HepG2 (cell line): ENCODE data around the gene R3HDM1. TPM values are rescaled to one million over a fixed set of nuclear protein-coding genes. Genes with fewer than 3 reads are reported as not detected.

Experiments
- CBX2 ChIP-seq, 2 experiments: fragments of 200-600 bp in 1 of 2; sonication (generic); formaldehyde crosslinking in 1 of 2; IDR thresholded peaks; 2 replicates each; pipeline versions ENCODE4 v1.7.0 to v1.8.1; 2018 to 2022; ENCODE audit warnings: low read depth in 2 of 2, low read length in 1 of 2, mild to moderate bottlenecking in 1 of 2, missing genetic modification reagents in 1 of 2
- EED ChIP-seq: sonication (generic); formaldehyde crosslinking; IDR thresholded peaks from 2 replicates; pipeline ENCODE4 v1.5.0; 2020; ENCODE audit warnings: mild to moderate bottlenecking, missing genetic modification reagents
- FLYWCH1 ChIP-seq: sonication (generic); formaldehyde crosslinking; IDR thresholded peaks from 2 replicates; pipeline ENCODE4 v1.8.1; 2023; ENCODE audit warnings: mild to moderate bottlenecking, missing genetic modification reagents
- IKZF4 ChIP-seq: sonication (generic); formaldehyde crosslinking; IDR thresholded peaks from 2 replicates; pipeline ENCODE4 v1.5.1; 2020; ENCODE audit warnings: borderline replicate concordance, mild to moderate bottlenecking, low read depth, missing genetic modification reagents; ENCODE audit errors: not compliant biosample characterization
- KLF6 ChIP-seq: IDR thresholded peaks from 2 replicates; pipeline ENCODE4 v1.8.0; 2016; ENCODE audit warnings: missing biosample characterization, missing genetic modification reagents
- NR2F2 ChIP-seq: IDR thresholded peaks from 2 replicates; pipeline ENCODE4 v1.6.1; 2012; ENCODE audit warnings: low read depth, inconsistent platforms, borderline replicate concordance
- POGK ChIP-seq: sonication (generic); formaldehyde crosslinking; conservative IDR thresholded peaks from 2 replicates; pipeline ENCODE4 v1.8.0; 2022; ENCODE audit warnings: mild to moderate bottlenecking, moderate library complexity, missing genetic modification reagents
- TRAFD1 ChIP-seq: sonication (generic); formaldehyde crosslinking; IDR thresholded peaks from 2 replicates; pipeline ENCODE4 v1.5.1; 2020; ENCODE audit warnings: missing genetic modification reagents, mild to moderate bottlenecking, borderline replicate concordance
- ZNF350 ChIP-seq: sonication (generic); formaldehyde crosslinking; IDR thresholded peaks from 2 replicates; pipeline ENCODE4 v1.4.0; 2020; ENCODE audit warnings: mild to moderate bottlenecking, low read depth, missing genetic modification reagents, borderline replicate concordance
- ZNF484 ChIP-seq: sonication (generic); formaldehyde crosslinking; IDR thresholded peaks from 2 replicates; pipeline ENCODE4 v1.5.1; 2020; ENCODE audit warnings: mild to moderate bottlenecking, low read depth, missing genetic modification reagents, borderline replicate concordance
- ZNF549 ChIP-seq: sonication (generic); formaldehyde crosslinking; IDR thresholded peaks from 2 replicates; pipeline ENCODE4 v1.5.0; 2020; ENCODE audit warnings: missing genetic modification reagents
- ZNF572 ChIP-seq: sonication (generic); formaldehyde crosslinking; IDR thresholded peaks from 2 replicates; pipeline ENCODE4 v1.5.1; 2020; ENCODE audit warnings: mild to moderate bottlenecking, missing genetic modification reagents
- ZNF7 ChIP-seq: IDR thresholded peaks from 2 replicates; pipeline ENCODE4 v1.6.1; 2016; ENCODE audit warnings: missing biosample characterization, missing genetic modification reagents
- ZNF780A ChIP-seq: sonication (generic); formaldehyde crosslinking; IDR thresholded peaks from 2 replicates; pipeline ENCODE4 v1.8.0; 2022; ENCODE audit warnings: mild to moderate bottlenecking, missing genetic modification reagents, moderate library complexity
- ZNF878 ChIP-seq: sonication (generic); formaldehyde crosslinking; IDR thresholded peaks from 2 replicates; pipeline ENCODE4 v1.8.1; 2023; ENCODE audit warnings: mild to moderate bottlenecking, missing genetic modification reagents, moderate library complexity
- polyA plus RNA-seq, 8 experiments: library from polyadenylated mRNA; depleted of rRNA in 3 of 8; stranded (reverse) in 7 of 8; unstranded in 1 of 8; fragments of >200 nt; fragmentation: Illumina TruSeq in 4 of 8; extraction: Trizol in 4 of 8; gene quantifications; 2 replicates each; pipeline versions ENCODE4 v1.2.1 to v1.2.3, GENCODE V29; 2011 to 2016; ENCODE audit warnings: low read depth in 4 of 8, missing spikeins in 1 of 8, mixed read lengths in 1 of 8; ENCODE audit not compliant: insufficient read depth in 1 of 8
- total RNA-seq, 5 experiments: library from RNA; depleted of rRNA; stranded (reverse); fragments of >200 nt; fragmentation: Illumina TruSeq; extraction: Trizol; gene quantifications; 2 replicates each; pipeline ENCODE4 v1.2.3, GENCODE V29; 2016; ENCODE audit warnings: low read depth in 1 of 5
- TF ChIP-seq, protein P1 (sequence below): sonication (generic); formaldehyde crosslinking; IDR thresholded peaks from 2 replicates; pipeline ENCODE4 v1.4.0; 2020; ENCODE audit warnings: missing genetic modification reagents
- TF ChIP-seq, protein P2 (sequence below), 2 experiments: sonication (generic) in 1 of 2; formaldehyde crosslinking in 1 of 2; IDR thresholded peaks; 2 replicates each; pipeline versions ENCODE4 v1.4.0 to v1.6.1; 2016 to 2020; ENCODE audit warnings: borderline replicate concordance in 1 of 2, low read depth in 1 of 2, mild to moderate bottlenecking in 1 of 2, missing genetic modification reagents in 1 of 2

R3HDM1 gene
- total and polyA plus RNA-seq, 2 of the 13 experiments (the other 11 are each of a cell fraction or from before 2014, with no cell fraction given) = 15.7 to 54.3 TPM

DNA sequence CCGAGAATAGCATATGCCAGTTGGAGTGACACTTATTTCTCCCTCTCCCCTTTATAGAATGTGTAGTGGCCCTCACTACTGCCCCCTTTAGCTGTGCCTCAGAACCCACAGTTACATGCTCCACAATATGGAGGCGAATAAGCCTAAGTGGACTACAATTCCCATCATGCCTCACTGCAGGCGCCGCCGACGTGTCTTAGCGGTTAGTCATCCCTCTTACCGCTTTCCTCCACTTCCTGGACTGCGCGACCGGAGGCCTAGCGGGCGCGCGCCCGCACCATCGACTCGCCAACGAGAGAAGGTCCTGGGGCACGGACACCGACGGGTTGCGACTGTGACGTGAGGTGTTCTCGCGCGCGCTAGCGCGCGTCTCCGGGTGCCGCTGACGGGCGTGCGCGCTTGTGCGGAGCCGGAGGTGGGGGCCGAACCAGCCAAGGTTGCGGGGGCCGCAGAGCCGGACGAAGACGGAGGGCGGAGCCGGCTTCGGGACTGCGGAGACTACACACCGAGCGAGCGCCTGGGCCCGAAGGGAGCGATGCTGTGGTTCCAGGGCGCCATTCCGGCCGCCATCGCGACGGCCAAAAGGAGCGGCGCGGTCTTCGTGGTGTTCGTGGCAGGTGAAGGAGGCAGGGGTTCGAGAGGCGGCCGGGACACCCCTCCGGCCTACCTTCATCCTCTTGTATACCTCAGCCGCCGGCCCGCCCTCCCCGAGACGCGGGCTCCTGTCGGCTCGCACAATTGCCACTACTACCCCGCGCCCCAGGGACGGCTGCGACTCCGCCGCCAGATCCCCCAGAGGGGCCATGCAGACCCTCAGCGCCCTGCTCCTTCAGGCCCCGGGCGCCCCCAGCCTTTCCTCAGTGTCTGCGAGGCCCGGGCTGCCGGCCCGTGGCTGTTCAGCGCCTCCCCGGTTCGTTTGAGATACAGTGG lies 210.4 kb downstream of the R3HDM1 start, which contains the start of gene UBXN4 (continued):
- TF ChIP-seq, protein P1, sequence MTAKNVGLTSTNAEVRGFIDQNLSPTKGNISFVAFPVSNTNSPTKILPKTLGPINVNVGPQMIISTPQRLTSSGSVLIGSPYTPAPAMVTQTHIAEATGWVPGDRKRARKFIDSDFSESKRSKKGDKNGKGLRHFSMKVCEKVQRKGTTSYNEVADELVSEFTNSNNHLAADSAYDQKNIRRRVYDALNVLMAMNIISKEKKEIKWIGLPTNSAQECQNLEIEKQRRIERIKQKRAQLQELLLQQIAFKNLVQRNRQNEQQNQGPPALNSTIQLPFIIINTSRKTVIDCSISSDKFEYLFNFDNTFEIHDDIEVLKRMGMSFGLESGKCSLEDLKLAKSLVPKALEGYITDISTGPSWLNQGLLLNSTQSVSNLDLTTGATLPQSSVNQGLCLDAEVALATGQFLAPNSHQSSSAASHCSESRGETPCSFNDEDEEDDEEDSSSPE (CRISPR knock-in tag) = peak; percentile 90
- TF ChIP-seq KLF6 (CRISPR knock-in tag) = peak; percentile 89
- peak; percentile 39; the same call in 1 of the 2 replicates for TF ChIP-seq ZNF780A
- no peak for TF ChIP-seq CBX2 (IDR thresholded peaks at IDR 0.05; ENCODE audit: low read depth, low read length)
- TF ChIP-seq CBX2 (CRISPR knock-in tag; IDR thresholded peaks at IDR 0.05; ENCODE audit: low read depth) = no peak
- no peak for TF ChIP-seq ZNF572 (CRISPR knock-in tag)
- TF ChIP-seq IKZF4 (CRISPR knock-in tag) = peak; percentile 31
- peak; percentile 80 for TF ChIP-seq EED (CRISPR knock-in tag)
- peak; percentile 43; the same call in 1 of the 2 replicates for TF ChIP-seq TRAFD1 (CRISPR knock-in tag)
- TF ChIP-seq NR2F2 = no peak; the same call in 1 of the 2 replicates
- TF ChIP-seq FLYWCH1 (CRISPR knock-in tag) = no peak
- TF ChIP-seq, protein P2, sequence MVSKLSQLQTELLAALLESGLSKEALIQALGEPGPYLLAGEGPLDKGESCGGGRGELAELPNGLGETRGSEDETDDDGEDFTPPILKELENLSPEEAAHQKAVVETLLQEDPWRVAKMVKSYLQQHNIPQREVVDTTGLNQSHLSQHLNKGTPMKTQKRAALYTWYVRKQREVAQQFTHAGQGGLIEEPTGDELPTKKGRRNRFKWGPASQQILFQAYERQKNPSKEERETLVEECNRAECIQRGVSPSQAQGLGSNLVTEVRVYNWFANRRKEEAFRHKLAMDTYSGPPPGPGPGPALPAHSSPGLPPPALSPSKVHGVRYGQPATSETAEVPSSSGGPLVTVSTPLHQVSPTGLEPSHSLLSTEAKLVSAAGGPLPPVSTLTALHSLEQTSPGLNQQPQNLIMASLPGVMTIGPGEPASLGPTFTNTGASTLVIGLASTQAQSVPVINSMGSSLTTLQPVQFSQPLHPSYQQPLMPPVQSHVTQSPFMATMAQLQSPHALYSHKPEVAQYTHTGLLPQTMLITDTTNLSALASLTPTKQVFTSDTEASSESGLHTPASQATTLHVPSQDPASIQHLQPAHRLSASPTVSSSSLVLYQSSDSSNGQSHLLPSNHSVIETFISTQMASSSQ (IDR thresholded peaks at IDR 0.05; ENCODE audit: low read depth) = no peak
- TF ChIP-seq, protein P2 (CRISPR knock-in tag; IDR thresholded peaks at IDR 0.05; ENCODE audit: borderline replicate concordance) = peak; percentile 51; the same call in 1 of the 2 replicates
- peak; percentile 93 for TF ChIP-seq ZNF350 (CRISPR knock-in tag)
- TF ChIP-seq ZNF7 (CRISPR knock-in tag) = no peak
- TF ChIP-seq ZNF878 (CRISPR knock-in tag) = peak; percentile 89; the same call in 1 of the 2 replicates
- TF ChIP-seq ZNF549 (CRISPR knock-in tag) = no peak; the same call in 1 of the 2 replicates
- peak; percentile 97 for TF ChIP-seq POGK (CRISPR knock-in tag)
- TF ChIP-seq ZNF484 (CRISPR knock-in tag) = no peak
